Measurements from ENCODE around the gene FAM216B.

DNA sequence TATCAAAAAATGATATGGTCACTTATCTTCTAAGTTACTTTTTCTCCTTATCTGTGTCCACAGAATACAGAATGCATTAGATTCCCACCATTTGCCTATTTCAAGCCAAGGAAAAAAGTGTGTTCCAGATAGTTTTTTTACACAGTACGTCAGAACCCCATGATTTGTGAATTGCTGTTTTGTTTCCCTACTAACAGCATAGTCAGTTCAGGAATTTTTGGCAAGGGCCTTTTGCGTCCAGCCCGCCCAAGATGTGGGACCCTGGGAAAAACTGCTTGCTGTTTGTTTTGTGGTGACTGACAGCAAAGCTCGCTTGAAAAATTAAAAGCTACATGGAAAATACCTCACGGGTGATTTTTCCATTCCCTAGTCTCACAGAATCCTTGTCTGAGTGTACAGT is 20.4 kb upstream of the FAM216B start:
- TF ChIP-seq, protein P1, sequence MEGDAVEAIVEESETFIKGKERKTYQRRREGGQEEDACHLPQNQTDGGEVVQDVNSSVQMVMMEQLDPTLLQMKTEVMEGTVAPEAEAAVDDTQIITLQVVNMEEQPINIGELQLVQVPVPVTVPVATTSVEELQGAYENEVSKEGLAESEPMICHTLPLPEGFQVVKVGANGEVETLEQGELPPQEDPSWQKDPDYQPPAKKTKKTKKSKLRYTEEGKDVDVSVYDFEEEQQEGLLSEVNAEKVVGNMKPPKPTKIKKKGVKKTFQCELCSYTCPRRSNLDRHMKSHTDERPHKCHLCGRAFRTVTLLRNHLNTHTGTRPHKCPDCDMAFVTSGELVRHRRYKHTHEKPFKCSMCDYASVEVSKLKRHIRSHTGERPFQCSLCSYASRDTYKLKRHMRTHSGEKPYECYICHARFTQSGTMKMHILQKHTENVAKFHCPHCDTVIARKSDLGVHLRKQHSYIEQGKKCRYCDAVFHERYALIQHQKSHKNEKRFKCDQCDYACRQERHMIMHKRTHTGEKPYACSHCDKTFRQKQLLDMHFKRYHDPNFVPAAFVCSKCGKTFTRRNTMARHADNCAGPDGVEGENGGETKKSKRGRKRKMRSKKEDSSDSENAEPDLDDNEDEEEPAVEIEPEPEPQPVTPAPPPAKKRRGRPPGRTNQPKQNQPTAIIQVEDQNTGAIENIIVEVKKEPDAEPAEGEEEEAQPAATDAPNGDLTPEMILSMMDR (conservative IDR thresholded peaks at IDR 0.05; ENCODE audit: low read depth, low read length) = no peak
- no peak for TF ChIP-seq EZH2 (IDR thresholded peaks at IDR 0.05; ENCODE audit: borderline replicate concordance, low read depth, low read length, poor library complexity, severe bottlenecking)
